CD4-positive, alpha-beta T cell treated with Interleukin-6 for 4 hours (primary cell): ENCODE measurements around the gene ELMO1.

ENCODE experiments used
- DNase-seq: peaks from one replicate; pipeline ENCODE4 v3.0.0-alpha.2; 2020; ENCODE audit warnings: mixed read lengths

ELMO1 gene

GRCh38 chr7:37448636-37449361 lies at the start of gene ELMO1:
TSS of gene ELMO1 (minus strand) at chr7:37448864. CDS start at chr7:37342690, 106,174 bp downstream.
- DNase-seq: peak; percentile 81

- no peak for DNase-seq
Observed at GRCh38 chr7:37497576-37497975, 48.9 kb upstream of the ELMO1 start.

GRCh38 chr7:37495574-37496184 lies 47.0 kb upstream of the ELMO1 start:
- DNase-seq: no peak

- no peak for DNase-seq
Observed at GRCh38 chr7:37494926-37495325, 46.3 kb upstream of the ELMO1 start.

- DNase-seq: no peak
Observed at GRCh38 chr7:37493810-37494209, 45.1 kb upstream of the ELMO1 start.

- no peak for DNase-seq
Observed at GRCh38 chr7:37493123-37493522, 44.5 kb upstream of the ELMO1 start.

GRCh38 chr7:37491919-37492694 lies 43.4 kb upstream of the ELMO1 start:
- no peak for DNase-seq

- no peak for DNase-seq
Observed at GRCh38 chr7:37489703-37490102, 41.0 kb upstream of the ELMO1 start.

- DNase-seq: no peak
Observed at GRCh38 chr7:37488163-37488764, 39.6 kb upstream of the ELMO1 start.

GRCh38 chr7:37484426-37485073 lies 35.9 kb upstream of the ELMO1 start:
- DNase-seq: no peak

GRCh38 chr7:37483627-37484026 lies 35.0 kb upstream of the ELMO1 start:
- DNase-seq: no peak

GRCh38 chr7:37482953-37483352 lies 34.3 kb upstream of the ELMO1 start:
- DNase-seq: no peak

GRCh38 chr7:37482505-37482904 lies 33.8 kb upstream of the ELMO1 start:
- DNase-seq: no peak

GRCh38 chr7:37481722-37482288 lies 33.1 kb upstream of the ELMO1 start:
- no peak for DNase-seq

GRCh38 chr7:37481154-37481553 lies 32.5 kb upstream of the ELMO1 start:
- DNase-seq: no peak

GRCh38 chr7:37480041-37481031 lies 31.7 kb upstream of the ELMO1 start:
- no peak for DNase-seq

GRCh38 chr7:37476881-37477450 lies 28.3 kb upstream of the ELMO1 start:
- no peak for DNase-seq

- DNase-seq: no peak
Observed at GRCh38 chr7:37476428-37476827, 27.8 kb upstream of the ELMO1 start.

- DNase-seq: no peak
Observed at GRCh38 chr7:37475646-37476045, 27.0 kb upstream of the ELMO1 start.

- no peak for DNase-seq
Observed at GRCh38 chr7:37471619-37472018, 23.0 kb upstream of the ELMO1 start.

GRCh38 chr7:37467002-37467401 lies 18.3 kb upstream of the ELMO1 start:
- no peak for DNase-seq
